ENCODE measurements around the gene CNTFR.

The CNTFR gene

DNA sequence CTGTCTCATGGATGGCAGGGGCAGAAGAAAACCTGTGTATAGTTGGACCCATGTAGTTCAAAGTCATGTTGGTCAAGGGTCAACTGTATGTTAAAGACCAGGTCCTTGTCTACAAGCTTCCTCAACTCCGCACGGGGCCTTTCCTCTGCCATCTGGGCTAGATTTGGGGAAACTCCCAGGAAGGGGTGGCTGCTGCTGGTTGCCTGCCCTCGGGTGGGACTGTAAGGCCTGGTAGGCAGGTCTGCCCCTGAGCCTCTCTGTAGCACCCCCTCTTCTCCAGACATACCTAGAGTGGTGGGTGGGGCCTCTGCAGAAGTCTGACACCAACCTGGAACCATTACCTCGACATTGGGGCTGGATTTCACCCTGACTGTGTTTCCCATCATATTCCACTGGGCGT is 82.0 kb downstream of the CNTFR start:
- no peak for DNase-seq (ENCODE audit: low read depth)

DNA sequence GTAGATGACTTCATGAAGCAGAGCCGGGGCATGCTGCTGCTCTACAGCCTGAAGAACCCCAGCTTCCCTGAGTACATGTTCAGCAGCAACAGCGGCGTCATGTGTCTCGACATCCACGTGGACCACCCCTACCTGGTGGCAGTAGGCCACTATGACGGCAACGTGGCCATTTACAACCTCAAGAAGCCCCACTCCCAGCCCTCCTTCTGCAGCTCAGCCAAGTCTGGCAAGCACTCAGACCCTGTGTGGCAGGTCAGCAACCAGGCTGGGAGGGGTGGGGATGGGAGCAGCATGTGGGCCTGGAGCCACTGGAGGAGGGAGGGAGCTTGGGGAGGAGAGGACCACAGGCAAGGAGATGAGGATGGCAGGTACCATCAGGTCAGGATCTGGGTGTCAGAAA is 82.9 kb downstream of the CNTFR start:
- no peak for DNase-seq (ENCODE audit: low read depth)

DNA sequence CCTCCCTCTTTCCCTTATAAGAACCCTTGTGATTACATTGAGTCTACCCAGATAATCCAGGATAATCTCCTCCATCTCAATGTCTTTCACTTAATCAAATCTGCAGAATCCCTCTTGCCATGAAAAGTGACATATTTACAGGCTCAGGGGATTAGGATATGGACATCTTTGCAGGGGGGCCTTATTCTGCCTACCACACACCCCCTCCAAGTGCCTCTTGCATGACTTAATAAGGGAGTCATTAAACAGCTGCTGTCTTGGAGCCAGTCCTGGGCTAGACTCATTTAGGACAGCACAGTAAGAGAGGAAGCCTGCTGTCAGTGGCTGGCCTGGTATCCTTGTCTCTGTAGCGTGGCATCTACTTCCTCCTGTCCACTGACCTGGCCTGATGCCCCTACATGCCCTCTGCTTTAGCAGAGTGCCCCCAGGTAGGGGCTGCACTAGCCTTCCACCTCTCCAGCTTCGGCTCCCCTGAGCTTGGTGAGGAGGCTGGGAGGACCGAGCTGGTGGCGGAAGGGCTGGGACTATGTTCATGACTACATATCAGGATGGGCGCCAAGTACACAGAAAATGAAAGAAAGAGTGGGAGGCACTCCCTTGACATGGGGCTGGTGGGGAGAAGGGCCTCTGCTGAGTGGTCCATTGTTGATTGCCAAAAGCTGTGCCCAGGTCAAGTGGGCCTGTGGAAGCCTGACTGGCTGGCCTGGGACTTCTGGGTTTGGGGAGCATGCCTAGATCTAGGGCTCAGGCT is 84.0 kb downstream of the CNTFR start:
- no peak for DNase-seq (ENCODE audit: low read depth)

DNA sequence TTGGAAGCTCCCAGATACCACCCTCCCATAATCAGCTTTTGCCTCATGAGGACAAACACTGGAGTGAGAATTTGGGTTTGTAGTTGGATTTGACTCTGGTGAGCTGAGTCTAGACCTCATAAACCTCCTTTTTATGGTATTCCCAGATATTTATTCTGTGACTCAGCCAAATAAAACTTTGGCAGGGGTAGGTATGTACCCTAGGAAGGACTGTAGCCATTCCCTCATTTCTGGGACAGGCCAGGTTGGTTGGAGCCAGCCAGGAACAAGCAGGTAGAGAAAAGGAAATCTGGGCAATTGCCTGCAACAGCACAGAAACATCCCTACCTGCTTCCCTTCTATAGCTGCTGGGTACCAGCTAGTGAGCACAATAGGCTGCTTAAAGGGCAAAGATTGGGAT is 86.1 kb downstream of the CNTFR start:
- no peak for DNase-seq (ENCODE audit: low read depth)

DNA sequence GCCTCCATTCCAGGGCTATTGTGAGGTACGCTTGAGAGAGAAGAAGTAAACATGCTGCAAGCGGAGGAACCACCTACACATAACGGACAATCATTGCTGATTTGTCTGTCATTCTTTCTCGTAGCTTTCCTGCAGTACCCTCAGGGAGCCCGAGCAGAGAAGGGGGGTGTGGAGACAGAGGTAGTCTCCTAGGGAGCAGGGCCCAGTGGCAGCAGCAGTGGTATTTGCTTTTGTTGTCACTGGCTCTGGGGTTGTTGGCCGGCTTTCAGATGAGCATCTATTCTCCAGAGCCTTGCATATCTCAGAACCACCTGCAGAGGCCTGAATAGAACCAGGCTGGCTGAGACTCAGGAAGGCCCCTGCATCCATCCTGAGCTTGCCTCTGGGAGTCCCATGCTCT is 86.6 kb downstream of the CNTFR start:
- no peak for DNase-seq (ENCODE audit: low read depth)

DNA sequence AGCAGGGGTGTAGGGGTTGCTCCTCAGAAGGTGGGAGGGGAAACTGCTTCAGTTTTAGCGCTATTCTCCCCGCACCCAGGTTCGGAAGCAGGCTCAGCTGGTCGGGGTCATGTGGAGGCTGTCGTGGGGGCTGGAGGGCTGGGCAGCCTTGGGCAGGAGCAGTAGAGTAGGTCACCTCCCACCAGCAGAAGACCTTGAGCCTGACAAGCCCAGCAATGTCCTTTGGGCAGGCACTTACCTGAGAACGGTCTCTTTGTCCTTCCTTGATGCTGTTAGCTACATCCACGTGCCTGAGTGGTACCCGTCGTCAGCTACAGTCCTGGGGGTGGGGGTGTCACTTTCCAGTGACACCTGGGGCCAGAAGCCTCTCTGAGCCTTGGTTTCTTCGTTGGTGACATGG is 87.1 kb downstream of the CNTFR start:
- no peak for DNase-seq (ENCODE audit: low read depth)

DNA sequence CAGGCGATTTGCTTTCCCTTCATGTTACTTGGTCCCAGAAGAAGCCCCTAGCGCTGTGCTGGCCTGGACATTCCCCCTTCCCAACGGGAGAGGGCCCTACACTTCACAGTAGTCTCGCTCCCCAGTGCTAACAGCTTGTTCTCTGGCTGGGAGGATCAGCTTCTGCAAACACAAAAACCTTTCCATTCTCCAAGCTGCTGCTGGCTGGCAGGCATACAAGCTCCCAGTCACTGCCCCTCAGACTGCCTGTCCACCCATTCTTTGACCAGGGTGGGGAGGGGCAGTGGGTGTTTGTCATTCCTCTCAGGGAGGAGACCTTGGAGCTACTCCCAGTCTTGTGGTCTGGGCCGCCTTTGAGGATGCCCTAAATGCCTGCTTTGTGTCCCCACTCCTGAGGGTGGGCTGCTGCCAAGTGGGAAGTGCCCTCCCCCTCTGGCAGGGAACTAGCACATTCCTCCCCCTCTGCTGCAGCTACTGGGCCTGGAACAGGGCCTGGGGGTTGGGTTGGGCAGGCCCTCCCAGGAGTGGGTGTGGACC is 87.6 kb downstream of the CNTFR start:
- DNase-seq (ENCODE audit: low read depth): no peak
